Measurements from ENCODE around the gene FAM110A. TPM values are rescaled to one million over a fixed set of nuclear protein-coding genes. Genes with fewer than 3 reads are reported as not detected.
"Not testable (repeated sequence)": the region's sequence is repeated elsewhere in the genome, so short reads cannot be mapped to it uniquely, and the experiment has no call there.

Gene FAM110A
- total RNA-seq, 1 donor from 2014 or later = 5.0 TPM

DNA sequence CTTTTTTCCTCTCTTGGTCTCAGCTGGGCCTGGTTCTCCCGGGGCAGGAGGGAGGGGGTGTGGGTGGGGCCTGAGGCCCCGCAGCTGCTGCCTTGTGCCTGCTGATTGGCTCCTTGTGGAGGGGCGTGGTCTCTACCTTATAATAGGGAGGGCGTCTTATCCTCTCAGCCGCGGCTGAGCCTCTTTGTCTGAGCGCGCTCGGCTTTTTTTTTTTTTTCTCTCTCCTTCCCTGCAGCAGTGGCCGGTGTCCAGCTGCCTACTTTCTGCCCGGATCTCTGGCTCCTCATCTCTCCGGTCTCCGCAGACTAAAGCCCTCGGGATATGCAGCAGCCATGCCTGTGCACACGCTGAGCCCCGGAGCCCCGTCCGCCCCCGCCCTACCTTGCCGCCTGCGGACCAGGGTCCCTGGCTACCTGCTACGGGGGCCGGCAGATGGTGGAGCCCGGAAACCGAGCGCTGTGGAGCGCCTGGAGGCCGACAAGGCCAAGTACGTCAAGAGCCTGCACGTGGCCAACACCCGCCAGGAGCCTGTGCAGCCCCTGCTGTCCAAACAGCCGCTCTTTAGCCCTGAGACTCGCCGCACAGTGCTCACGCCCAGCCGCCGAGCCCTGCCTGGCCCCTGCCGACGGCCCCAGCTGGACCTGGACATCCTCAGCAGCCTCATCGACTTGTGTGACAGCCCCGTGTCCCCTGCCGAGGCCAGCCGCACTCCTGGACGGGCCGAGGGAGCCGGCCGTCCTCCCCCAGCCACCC, 11.1 kb downstream of the FAM110A start:
- DNase-seq = peak; percentile 32

DNA sequence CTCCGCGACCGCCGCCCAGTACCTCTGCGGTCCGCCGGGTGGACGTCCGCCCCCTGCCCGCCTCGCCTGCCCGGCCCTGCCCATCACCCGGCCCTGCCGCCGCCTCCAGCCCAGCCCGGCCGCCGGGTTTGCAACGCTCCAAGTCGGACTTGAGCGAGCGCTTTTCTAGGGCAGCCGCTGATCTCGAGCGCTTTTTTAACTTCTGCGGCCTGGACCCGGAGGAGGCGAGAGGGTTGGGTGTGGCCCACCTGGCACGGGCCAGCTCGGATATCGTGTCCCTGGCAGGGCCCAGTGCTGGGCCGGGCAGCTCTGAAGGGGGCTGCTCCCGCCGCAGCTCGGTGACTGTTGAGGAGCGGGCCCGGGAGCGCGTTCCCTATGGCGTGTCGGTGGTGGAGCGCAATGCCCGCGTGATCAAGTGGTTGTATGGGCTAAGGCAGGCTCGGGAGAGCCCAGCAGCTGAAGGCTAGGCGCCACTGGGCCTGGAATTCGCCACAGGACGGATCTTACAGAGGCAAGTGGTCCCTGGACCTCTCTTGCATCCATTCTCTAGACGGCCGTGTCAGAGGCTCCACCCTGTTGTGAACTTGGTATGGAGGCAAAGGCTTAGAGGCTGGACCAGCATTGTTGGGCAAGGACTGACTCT, 11.8 kb downstream of the FAM110A start:
- DNase-seq = no peak

DNA sequence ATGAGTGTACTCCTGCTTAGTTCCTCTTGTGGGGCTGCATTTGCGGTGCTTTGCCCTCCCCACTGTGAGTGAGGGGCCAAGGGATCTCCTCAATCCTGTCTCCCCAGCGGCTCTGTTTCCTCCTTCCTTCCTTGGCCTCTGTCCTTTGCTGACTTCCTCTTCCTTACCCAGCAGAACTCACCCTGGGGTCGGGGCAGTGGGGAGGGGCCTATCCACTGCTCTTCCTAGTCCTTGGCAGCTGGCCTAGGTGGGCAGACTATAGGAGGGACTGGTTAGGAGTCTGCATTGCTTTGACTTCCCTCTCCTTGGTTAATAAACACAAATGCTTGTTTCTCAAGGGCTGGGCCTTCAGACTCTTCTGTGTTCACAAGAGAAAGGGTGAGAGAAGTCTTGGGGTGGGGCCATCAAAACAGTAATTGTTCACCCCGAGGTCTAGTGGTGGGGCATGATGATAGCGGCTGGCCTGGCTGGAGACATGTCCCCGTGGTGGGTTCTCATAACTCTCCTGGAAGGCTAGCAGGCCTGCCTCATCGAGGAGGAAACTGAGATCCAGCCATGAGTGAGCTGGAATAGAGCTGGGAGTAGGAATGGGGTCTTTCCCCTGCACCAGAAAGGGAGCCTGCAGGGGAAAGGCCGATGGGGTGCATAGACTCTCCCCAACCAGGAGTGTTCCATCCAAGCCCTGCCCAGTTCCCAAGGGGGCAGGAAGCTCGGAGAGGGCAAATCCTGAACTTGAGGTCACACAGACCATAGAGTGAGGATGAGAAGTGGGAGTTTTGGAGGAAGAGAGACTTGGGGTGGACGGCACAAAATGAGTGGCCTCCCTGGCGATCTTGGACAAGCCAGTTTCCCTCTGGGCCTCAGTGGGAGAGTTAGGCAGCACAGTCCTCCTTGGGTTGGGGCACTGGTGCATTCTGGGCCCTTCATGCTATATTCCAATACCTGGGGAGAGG, 12.7 kb downstream of the FAM110A start:
- DNase-seq = no peak

DNA sequence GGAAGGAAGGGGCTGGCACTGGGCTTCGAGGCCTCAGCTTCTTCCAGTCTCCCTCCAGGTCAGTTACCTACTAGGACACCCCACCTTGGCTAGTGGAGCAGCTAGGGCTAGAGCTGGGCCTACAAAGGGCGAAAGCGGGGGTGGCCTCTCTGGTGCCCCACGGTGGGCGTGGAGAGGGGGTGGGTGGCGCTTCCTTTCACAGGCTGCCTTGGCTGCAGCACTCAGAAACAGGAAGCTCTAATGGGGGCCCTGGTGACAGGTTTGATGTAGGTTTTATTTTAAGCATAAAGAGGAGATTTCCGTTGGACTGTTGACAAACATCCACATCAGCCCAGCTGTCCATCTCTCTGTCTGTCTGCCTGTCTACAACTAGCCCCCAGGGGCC, 13.4 kb downstream of the FAM110A start:
- DNase-seq = no peak

DNA sequence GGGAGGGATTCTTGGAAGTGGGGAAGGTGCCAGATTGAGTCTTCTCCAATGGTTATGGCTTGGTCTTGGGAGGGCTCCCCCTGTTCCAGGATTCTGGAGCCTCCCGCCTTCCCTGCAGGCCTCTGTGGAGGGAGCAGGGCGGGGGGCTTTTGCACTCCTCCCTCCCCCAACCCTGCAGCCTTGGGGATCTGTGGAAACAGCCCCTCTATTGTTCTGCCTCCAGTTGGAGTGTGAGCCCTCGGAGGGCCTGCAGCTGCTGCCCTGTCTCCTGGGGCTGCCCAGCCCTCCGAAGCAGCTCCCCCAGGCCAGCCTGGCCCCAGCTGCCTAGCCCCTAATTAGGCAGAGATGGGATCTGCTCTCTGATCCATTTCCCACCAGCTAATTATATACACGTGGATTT, 14.7 kb downstream of the FAM110A start:
- no peak for DNase-seq

DNA sequence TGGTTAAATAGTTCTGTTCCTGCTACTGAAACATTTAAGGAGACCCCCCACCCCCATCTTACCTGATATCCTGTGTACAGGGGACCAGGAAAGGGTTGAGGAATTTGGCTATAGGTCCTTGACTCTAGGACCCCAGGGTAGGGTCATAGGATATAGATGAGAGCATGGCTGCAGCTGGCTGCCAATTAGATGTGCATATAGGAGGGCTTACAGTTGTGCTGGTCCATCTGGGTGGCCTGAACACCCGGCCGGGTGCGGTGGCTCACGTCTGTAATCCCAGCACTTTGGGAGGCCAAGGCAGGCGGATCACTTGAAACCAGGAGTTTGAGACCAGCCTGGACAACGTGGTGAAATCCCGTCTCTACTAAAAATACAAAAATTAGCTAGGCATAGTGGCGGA, 15.2 kb downstream of the FAM110A start:
- DNase-seq = not testable (repeated sequence)

DNA sequence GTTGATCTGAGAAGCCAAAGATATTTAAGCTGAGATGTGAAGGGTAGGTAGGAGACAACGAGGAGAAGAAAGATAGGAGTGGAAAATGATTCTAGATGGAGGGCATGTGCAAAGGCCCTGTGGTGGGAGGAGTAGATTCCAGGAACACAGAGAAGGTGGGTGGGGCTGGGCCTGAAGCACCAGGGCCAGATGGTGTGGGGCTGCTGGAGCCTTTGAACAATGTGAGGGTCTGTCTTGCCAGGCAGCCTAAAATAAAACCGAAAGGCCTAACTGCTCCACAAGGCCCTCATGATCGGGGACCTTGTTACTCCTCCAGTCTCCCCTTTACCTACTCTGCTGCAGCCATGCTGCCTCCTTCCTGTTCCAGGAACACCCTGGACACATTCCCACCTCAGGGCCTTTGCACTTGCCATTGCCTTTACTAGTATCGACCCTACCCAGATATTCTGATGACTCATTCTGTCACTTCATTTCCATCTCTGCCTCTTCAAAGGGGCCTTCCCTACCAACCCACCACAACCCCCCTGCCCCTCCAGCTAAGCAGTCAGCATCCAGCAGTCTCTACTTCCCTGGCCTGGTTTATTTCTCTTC, 20.0 kb downstream of the FAM110A start:
- no peak for DNase-seq

DNA sequence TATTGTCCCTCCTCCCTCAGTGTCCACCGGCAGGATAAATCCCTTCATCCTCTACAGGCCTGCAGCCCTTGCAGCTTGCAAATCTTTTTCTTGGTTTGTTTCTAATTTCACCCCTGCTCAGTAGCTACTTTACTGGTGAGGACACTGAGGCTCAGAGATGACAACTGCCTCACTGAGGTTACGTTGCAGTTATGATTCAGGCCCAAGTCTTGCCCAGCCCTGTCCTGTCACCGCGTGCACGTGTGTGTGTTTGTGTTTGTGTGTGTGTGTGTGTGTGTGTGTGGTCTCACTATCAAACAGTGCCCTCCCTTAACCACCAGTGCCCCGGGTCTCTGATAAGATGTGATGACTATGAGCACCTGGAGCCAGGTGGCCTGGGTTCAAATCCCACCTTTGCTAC, 21.1 kb downstream of the FAM110A start:
- DNase-seq = no peak

DNA sequence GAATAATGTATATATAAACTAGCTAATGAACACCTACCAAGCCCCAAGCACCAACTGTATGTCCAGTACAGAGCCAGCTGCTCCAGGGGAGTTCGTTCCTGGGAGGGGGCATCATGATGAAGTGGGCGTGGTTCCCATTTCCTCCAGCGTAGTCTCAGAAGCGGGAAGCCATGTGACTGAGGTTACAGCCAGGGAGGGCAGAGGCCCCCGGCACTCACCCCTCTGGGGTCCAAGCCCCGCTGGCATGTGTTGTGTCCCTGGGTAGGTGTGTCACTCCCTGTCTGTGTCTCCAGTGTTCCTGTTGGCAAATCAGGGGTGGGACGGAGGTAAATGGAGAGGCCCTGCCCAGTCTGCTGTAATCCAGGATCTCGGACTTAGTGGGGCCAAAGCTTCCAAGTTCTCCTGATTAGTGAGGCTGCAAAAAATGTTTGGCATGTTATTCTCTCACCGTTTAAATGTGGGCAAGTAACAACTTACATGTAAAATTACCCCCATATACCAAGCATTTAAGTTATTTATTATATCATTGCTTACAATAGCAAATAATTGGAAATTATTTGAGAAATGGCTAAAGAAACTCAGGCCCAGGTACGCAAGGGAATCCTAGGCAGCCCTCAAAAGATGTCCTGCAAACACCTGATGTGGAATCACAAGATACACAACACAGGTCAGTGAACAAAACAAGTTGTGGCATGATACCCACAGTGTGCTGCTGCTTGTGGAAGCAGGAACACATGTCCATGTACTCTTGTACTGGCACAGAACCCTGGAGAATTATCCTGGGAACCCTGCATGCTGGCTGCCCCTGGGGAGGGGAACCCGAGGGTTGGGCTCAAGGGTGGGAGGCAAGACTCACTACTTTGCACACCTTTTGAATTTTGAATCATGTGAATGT, 22.2 kb downstream of the FAM110A start:
- DNase-seq = no peak

DNA sequence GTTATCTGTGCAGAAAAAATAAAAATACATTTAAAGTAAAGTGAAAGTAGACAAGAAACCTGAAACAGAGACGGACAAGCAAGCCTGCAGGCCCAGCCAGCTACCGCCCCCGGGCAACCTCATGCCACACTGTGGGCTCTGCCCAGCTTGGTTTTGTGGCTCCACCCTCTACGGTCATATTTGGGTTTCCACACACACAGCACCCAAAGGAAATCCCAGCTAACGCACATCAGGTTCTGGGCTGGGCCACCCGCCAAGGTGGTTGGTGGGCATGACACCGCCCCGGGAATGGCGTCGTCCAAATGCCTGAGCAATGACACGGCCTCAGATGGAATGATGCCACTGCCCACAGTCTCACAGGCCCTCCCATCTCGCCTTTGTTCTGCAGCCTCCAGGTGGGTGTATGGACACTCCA, 22.9 kb downstream of the FAM110A start:
- no peak for DNase-seq

DNA sequence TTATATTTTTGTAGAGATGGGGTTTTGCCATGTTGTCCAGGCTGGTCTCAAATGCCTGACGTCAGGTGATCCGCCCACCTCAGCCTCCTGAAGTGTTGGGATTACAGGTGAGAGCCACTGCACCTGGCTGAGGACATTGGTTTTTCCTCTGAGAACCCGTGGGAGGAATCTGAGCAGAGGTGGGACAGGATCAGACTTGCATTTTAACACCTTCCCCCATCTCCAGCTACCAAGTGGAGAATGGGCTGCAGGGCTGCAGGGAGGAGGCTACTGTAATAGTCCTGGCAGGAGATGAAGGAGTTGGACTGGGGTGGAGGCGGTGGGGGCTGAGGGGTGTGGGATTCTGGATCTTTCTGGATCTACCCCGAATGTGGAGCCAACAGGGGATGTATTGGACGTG, 24.5 kb downstream of the FAM110A start:
- no peak for DNase-seq

DNA sequence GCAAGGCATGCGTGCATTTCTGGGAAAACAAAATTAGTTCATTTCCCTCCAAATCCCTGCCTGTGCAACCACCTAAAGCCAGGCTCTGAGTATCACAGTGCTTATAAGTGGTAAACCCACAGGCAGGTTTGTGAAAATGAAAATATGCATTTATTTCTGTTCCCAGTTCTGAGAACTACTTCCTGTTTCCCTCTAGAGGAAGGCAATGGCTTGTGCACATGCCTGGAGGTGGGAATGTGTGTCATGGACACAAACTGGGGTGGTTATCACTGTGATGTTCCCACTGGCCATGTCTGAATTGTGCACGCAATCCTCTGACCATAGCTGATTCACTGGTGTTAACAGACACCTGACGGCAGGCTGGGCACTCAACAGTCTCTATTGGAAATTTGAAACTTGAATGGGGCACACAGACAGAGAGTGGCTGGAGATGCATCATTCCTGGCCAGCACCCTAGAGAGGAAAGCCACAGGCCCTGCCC, 26.3 kb downstream of the FAM110A start:
- no peak for DNase-seq

DNA sequence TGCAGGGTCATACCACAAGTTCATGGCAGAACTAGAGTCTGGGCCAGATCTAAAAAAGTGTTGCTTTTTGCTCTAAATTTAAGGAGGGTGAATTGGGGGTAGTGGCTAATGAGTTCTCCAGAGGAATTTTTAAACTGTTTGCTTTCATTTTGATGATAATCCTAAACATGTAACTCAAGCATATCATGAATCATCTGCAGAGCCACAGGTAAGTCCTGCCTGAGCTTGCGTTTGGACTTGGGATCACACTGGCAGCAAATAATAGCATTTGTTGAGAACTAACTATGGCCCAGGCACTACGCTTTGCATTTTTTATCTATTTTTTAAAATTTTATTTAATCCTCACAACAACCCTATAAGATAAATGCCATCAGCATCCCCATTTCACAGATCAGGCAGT, 27.4 kb downstream of the FAM110A start:
- no peak for DNase-seq

DNA sequence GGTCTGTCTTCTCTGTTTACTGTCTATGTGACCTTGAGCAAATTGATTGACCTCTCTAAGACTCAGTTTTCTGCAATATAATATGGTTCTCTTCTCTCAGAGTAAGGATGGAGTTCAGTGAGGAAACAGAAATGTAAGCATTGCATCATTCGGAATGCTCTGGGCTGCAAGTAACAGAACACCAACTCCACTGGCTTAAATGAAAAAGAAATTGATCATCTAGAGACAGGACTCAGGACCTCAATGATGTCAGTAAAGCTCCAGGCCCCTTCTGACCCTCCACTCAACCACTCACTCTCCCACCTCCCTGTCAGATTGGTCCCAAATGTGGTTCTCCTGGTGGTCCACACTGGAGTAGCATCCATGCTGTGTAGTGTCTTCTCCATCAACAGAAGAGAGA, 31.9 kb downstream of the FAM110A start:
- no peak for DNase-seq

DNA sequence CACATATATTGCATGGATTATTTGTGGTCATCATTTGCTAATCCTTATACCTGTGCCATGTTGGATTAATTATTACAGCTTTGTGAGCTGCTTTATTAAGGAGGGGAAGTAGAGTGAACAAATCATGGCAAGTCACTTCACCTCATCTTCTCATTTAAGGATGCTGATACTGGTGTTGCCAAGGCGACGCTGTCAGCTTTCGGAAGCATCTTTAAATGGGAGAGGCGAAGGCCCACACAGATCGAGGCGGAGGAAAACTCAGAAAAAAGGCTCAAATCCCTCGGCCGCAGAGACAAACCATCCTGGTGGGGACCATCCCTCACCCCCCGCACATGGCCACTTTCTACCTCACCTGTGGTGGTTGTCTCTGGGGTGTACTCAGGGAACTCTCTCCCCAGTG, 34.8 kb downstream of the FAM110A start:
- no peak for DNase-seq

DNA sequence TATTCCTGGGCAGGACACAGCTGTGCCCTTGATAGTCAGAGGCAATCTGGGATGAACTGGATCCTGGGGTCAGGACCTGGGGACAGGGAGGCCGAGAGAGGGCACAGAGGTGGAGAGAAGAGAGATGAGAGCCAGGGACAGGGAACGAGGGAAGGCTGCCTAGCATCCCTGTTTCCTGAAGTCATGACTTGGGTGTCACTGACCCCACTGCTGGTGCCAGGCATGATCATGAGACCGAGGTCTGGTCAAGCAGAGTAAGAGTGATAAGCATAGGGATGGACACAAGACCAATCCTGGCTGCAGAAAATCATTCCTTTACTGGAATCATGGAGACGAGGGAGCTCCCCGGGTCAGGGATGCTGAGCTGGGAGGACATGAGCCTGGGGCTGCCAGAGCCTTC, 36.1 kb downstream of the FAM110A start:
- no peak for DNase-seq

DNA sequence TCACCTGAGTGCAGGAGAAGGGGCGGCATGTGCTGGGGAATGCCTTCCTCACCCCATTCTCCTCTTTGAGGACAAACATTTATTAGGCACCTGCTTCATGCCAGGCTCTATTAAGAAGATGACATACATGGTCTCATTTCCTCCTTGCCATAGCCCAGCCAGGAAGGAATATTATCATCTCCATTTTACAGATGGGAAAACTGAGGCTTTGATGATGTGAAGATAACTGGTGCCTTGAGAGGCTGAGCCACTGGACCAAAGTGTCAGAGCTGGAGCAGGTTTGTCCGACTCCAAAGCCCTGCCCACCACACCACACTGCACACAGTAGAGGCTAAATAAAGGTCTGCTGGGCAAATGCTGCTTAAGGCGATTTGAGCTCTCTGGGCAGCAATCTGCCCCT, 37.2 kb downstream of the FAM110A start:
- DNase-seq = no peak

DNA sequence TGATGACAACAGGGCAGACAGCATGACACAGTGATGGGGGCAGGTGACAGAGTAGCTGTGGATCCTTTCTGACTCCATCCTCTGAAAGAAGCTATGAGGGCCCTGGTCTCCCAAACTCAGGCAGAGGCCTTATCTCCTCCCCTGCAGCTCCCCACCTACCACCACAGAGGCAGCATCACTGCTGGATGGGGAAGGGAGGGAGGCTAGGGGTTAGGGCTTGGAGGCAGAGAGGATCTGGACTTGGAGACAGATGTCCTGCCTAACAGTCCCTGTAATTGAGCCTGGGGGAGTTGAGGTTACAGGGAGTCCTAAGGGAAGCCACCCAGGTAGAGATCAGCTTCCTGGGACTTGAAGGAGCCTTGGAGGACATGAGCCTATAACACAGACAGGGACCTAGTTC, 37.9 kb downstream of the FAM110A start:
- DNase-seq = no peak

DNA sequence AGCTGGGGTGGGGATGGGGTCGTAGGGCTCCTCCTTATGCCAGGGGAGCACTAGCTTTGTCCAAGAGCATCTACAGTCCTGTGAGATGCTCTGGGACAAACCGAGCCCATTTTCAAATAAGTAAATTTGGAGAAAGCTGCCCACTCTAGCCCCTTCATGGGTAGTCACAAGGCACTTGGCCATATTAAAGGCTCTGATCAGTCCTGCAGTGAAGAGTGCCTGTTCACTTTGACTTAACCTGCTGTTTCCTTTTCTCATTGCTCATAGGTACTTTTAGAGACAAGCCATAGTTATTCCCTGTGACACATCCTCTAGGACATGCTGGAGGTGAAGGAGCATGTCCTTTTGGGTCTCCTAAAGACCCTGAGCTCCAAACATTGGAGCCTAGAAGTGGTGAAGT, 38.4 kb downstream of the FAM110A start:
- no peak for DNase-seq

DNA sequence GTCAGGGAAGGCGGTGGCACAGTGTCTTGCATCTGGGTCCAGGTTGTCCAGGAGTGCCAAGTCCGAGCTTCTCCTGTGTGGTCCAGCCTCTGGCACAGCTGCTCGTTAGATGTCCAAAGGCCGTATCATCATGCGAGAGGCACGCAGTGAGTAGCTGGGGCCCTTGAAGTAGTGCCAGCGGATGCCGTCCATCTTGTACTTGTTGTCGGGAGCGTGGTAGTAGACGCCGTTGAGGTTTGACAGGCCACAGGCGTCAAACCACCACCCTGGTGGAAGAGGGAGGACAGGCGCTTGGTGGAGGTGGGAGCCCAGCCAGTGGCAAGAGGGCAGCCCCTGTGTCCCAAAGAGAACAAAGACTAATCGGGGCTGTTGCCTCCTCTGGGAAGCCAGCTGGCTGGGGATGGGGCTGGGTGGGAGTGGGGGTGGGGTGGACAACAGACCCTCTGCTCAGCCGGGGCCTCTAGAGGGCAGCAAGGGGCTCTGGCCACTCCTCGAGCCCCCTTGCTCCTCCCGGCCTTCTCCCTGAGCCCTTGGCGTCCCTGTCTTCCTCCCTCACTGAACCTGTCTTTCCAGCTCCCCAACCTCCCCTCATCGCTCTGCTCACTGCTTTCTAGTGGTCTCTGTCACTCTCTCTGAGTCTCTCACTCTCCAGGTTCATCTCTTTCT, 39.5 kb downstream of the FAM110A start:
- DNase-seq = no peak
